ENCODE data around the gene PLA1A.

The PLA1A gene

GRCh38 chr3:119555309-119555735, 42.4 kb upstream of the PLA1A start:
- no peak for DNase-seq (ENCODE audit: low read depth, low spot score)
- POLR2A ChIA-PET: no interaction called here
- no peak overlapping the region for H3K4me3 ChIP-seq (ENCODE audit: low read depth, low read length)
- TF ChIP-seq CTCF (IDR thresholded peaks at IDR 0.05; ENCODE audit: insufficient read depth, low read length, missing control alignments): no peak
- CTCF ChIA-PET: interaction anchor here (1.6 kb wide), 1 partner anchor 18 kb away, joined by 3 read pairs; no protein-coding TSS in a partner anchor

DNA sequence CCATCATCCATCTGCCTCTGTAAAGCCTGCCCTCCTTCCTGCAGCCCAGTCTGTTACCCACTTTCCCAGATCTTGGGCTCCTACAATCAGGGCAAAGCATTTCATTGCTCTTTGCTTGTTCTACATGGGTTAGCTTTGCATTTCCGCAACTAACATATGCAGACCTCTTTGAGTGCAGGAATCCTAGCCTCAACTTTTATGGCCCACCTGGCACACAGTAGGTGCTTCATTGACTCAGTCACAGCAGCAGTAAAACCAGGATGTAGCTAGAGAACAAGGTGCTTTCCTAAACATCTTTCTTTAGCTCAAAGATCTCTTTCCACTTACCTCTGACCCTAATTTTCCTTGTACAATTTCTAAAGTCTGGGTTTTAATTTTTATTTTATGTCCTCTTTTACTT, 41.8 kb upstream of the PLA1A start:
- ChIA-PET POLR2A (no interaction called here), CTCF (interaction anchor here (1.6 kb wide), 1 partner anchor 19 kb away, joined by 3 read pairs; no protein-coding TSS in a partner anchor)
- H3K4me3 ChIP-seq (ENCODE audit: low read depth, low read length): no peak overlapping the region
- TF ChIP-seq CTCF (IDR thresholded peaks at IDR 0.05; ENCODE audit: insufficient read depth, low read length, missing control alignments): no peak
- DNase-seq (ENCODE audit: low read depth, low spot score): no peak

DNA sequence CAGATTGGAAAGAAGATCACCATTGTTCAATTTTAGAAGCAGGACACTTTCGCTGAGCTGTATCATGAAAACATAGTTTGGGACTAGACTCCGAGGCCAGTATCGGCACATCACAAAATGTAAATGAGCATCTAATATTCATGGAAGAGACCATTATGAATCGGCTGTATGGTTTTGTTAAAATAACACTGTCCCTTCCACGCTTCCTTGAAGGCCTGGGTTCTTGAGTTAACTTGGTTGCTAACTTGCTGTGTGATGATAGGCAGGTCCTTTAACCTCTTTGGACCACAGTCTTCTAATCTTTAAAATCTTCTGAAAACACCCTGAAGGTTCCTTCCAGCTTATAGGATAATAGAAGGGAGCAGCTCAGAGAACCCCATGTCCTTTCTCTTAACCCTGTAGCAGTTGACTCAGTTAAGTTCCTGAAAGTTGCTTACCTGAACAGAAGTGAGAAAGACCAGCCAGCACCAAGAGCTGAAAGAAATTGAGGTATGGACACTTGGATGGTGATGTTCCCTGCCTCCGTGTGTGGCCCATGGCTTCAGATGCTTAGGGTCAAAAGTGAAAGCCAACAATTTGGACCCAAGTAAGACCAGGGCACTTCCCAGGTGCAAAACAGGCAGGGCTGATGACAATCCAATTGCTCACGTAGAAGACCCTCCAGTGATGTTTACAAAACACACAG, 40.4 kb upstream of the PLA1A start:
- H3K4me3 ChIP-seq (ENCODE audit: low read depth, low read length): no peak overlapping the region
- no peak for TF ChIP-seq CTCF (IDR thresholded peaks at IDR 0.05; ENCODE audit: insufficient read depth, low read length, missing control alignments)
- ChIA-PET CTCF (no interaction called here), POLR2A (no interaction called here)
- DNase-seq (ENCODE audit: low read depth, low spot score): no peak

DNA sequence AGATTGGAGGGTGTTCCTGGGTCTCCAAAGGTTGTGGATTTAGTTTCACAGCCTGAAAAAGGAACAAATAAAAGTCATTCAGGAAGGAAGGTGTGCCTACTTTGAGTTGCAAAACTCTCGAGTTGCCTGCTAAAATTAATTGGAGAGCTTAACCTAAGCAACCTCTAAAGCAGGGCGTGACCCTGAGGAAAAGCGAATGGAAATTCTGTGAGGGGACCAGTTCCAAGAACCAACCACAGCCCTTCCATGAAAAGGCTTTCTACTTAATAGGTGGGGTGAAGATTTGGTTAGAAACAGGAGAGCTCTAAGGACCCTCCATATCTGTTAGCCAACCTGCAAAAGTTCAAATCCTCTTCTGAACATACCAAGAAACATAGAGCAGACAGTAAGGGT, 39.8 kb upstream of the PLA1A start:
- TF ChIP-seq CTCF (IDR thresholded peaks at IDR 0.05; ENCODE audit: insufficient read depth, low read length, missing control alignments): no peak
- DNase-seq (ENCODE audit: low read depth, low spot score): no peak
- CTCF ChIA-PET: no interaction called here
- no peak overlapping the region for H3K4me3 ChIP-seq (ENCODE audit: low read depth, low read length)
- POLR2A ChIA-PET: no interaction called here

GRCh38 chr3:119558626-119559317, 38.9 kb upstream of the PLA1A start:
- CTCF ChIA-PET: interaction anchor here (0.8 to 2.2 kb wide), 6 partner anchors 8 to 82 kb away, joined by 3 to 9 read pairs (median 4); no protein-coding TSS in a partner anchor
- DNase-seq (ENCODE audit: low read depth, low spot score): no peak
- H3K4me3 ChIP-seq (ENCODE audit: low read depth, low read length): no peak overlapping the region
- no peak for TF ChIP-seq CTCF (IDR thresholded peaks at IDR 0.05; ENCODE audit: insufficient read depth, low read length, missing control alignments)
- POLR2A ChIA-PET: no interaction called here

DNA sequence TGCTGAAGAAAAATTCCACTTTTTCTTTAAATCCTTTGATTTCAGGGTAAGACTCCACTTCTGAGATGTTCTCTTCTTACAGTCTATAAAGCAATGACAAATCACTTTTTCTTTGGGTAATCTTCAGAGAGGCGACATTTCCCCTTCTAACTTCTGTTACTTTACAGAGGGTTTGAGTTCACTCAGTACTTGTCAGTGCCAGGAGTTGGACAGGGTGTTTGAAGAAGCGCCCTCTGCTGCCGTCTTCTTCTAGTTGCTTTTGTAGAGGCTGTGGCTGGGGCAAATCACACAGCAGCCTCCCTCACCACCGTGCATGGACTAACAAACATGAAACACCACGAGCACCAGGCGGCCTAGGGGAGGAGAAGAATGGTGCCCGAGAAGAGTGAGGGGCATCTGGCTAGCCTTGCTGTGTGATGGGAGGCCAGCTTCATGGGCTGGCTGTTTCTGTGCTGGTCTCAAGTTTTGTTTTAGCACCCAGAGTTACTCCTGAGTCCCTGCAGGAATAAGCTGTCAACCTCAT, 38.2 kb upstream of the PLA1A start, which contains the start of gene CD80:
TSS of gene CD80 (minus strand) at position 174 of the 523 bp plus-strand sequence. CDS start 1,886 bp downstream, outside the sequence.
- TF ChIP-seq CTCF (IDR thresholded peaks at IDR 0.05; ENCODE audit: insufficient read depth, low read length, missing control alignments): peak; percentile 45
- POLR2A ChIA-PET: no interaction called here
- no peak within 1 kb of the TSS for H3K4me3 ChIP-seq (ENCODE audit: low read depth, low read length)
- peak; percentile 5 for DNase-seq (ENCODE audit: low read depth, low spot score)
- CTCF ChIA-PET: interaction anchor here (0.8 to 2.2 kb wide), 7 partner anchors 9 to 83 kb away, joined by 3 to 9 read pairs (median 3); no protein-coding TSS in a partner anchor

All from AG04449 (cell line).